ENCODE results near the gene RICTOR. TPM values are rescaled to one million over a fixed set of nuclear protein-coding genes. Genes with fewer than 3 reads are reported as not detected.

Gene RICTOR
- total and polyA plus RNA-seq, 9 of the 15 experiments (the other 6 are each of a cell fraction or from before 2014, with no cell fraction given), result 13.9 to 46.6 (median 22.6) TPM

DNA sequence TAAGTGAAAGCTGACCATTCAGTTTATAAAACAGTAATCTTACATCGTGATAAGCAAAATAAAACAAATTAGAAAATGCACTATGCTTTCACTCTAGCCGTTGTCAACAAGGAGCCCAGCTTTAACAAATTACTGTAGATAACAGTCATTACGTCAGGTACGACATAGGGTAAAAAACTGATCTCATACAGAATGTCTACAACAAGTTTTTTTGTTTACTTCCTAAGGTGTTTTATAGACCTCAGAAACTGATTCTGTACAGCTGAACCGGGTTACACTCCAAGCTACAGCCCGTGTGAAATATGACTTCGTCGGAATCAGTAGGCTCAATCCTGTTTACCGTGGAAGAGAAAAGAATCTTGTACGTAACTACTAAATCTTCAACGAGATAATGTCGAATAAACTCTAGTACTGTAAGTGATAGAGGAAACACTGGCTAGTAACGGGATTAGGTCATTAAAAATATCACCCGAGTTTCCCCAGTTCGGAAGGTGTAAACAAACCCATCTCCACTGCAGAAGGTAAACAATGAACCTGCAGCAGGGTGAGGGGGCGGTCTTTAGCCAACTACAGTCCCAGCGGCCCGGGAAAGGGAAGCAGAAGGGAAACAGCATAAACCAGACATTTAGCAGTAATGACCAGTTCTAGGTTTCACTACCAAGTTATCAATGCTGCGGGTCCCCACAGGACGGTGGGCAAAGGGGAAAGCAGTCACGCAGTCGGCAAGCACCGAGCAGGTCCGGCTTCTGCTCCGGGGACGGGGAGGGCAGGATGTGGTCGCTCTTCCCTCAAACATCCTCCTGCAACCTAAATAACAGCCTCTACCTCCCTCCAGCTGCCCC lies 1.1 kb downstream of the RICTOR start (continued):
- TF ChIP-seq, protein P1, sequence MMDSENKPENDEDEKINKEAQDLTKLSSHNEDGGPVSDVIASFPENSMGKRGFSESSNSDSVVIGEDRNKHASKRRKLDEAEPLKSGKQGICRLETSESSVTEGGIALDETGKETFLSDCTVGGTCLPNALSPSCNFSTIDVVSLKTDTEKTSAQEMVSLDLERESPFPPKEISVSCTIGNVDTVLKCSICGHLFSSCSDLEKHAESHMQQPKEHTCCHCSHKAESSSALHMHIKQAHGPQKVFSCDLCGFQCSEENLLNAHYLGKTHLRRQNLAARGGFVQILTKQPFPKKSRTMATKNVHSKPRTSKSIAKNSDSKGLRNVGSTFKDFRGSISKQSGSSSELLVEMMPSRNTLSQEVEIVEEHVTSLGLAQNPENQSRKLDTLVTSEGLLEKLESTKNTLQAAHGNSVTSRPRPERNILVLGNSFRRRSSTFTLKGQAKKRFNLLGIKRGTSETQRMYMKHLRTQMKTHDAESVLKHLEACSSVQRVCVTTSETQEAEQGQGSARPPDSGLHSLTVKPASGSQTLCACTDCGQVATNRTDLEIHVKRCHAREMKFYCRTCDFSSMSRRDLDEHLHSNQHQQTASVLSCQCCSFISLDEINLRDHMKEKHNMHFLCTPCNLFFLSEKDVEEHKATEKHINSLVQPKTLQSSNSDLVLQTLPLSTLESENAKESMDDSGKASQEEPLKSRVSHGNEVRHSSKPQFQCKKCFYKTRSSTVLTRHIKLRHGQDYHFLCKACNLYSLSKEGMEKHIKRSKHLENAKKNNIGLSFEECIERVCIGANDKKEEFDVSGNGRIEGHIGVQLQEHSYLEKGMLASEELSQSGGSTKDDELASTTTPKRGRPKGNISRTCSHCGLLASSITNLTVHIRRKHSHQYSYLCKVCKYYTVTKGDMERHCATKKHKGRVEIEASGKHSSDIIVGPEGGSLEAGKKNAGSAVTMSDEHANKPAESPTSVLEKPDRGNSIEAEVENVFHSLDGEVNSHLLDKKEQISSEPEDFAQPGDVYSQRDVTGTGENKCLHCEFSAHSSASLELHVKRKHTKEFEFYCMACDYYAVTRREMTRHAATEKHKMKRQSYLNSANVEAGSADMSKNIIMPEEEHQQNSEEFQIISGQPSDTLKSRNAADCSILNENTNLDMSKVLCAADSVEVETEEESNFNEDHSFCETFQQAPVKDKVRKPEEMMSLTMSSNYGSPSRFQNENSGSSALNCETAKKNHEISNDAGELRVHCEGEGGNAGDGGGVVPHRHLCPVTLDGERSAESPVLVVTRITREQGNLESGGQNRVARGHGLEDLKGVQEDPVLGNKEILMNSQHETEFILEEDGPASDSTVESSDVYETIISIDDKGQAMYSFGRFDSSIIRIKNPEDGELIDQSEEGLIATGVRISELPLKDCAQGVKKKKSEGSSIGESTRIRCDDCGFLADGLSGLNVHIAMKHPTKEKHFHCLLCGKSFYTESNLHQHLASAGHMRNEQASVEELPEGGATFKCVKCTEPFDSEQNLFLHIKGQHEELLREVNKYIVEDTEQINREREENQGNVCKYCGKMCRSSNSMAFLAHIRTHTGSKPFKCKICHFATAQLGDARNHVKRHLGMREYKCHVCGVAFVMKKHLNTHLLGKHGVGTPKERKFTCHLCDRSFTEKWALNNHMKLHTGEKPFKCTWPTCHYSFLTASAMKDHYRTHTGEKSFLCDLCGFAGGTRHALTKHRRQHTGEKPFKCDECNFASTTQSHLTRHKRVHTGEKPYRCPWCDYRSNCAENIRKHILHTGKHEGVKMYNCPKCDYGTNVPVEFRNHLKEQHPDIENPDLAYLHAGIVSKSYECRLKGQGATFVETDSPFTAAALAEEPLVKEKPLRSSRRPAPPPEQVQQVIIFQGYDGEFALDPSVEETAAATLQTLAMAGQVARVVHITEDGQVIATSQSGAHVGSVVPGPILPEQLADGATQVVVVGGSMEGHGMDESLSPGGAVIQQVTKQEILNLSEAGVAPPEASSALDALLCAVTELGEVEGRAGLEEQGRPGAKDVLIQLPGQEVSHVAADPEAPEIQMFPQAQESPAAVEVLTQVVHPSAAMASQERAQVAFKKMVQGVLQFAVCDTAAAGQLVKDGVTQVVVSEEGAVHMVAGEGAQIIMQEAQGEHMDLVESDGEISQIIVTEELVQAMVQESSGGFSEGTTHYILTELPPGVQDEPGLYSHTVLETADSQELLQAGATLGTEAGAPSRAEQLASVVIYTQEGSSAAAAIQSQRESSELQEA (IDR thresholded peaks at IDR 0.05; ENCODE audit: low read depth), result no peak
- TF ChIP-seq GATAD2A (IDR thresholded peaks at IDR 0.05), result no peak
- no peak for TF ChIP-seq ZBTB1 (CRISPR knock-in tag; IDR thresholded peaks at IDR 0.05; ENCODE audit: borderline replicate concordance, low read depth)
- TF ChIP-seq HNRNPLL (IDR thresholded peaks at IDR 0.05; ENCODE audit: low read depth, low read length, poor library complexity, severe bottlenecking), result no peak
- TF ChIP-seq, protein P2, sequence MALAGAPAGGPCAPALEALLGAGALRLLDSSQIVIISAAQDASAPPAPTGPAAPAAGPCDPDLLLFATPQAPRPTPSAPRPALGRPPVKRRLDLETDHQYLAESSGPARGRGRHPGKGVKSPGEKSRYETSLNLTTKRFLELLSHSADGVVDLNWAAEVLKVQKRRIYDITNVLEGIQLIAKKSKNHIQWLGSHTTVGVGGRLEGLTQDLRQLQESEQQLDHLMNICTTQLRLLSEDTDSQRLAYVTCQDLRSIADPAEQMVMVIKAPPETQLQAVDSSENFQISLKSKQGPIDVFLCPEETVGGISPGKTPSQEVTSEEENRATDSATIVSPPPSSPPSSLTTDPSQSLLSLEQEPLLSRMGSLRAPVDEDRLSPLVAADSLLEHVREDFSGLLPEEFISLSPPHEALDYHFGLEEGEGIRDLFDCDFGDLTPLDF (CRISPR knock-in tag; IDR thresholded peaks at IDR 0.05), result 0 out of 2 replicates have a peak, but pooled peaks have one; percentile 13
- TF ChIP-seq BHLHE40 (IDR thresholded peaks at IDR 0.05; ENCODE audit: low read length), result no peak
- no peak for TF ChIP-seq NELFE (IDR thresholded peaks at IDR 0.05; ENCODE audit: insufficient read depth, insufficient read length)
- TF ChIP-seq ARID2 (IDR thresholded peaks at IDR 0.05), result no peak
- TF ChIP-seq EHMT2 (IDR thresholded peaks at IDR 0.05), result no peak
- TF ChIP-seq FOXJ3 (CRISPR knock-in tag; IDR thresholded peaks at IDR 0.05), result no peak
- TF ChIP-seq CHD1 (IDR thresholded peaks at IDR 0.05; ENCODE audit: low read length), result no peak
- TF ChIP-seq ZNF445 (CRISPR knock-in tag; IDR thresholded peaks at IDR 0.05; ENCODE audit: low read depth), result no peak
- TF ChIP-seq MIER1 (IDR thresholded peaks at IDR 0.05; ENCODE audit: low read depth), result no peak
- TF ChIP-seq, protein P3, sequence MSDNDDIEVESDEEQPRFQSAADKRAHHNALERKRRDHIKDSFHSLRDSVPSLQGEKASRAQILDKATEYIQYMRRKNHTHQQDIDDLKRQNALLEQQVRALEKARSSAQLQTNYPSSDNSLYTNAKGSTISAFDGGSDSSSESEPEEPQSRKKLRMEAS (CRISPR knock-in tag; IDR thresholded peaks at IDR 0.05), result no peak
- TF ChIP-seq HNRNPL (IDR thresholded peaks at IDR 0.05; ENCODE audit: low read depth, low read length), result no peak
- no peak for TF ChIP-seq PTBP1 (IDR thresholded peaks at IDR 0.05; ENCODE audit: low read depth, low read length)
- no peak for TF ChIP-seq RBFOX2 (IDR thresholded peaks at IDR 0.05; ENCODE audit: low read depth, low read length)
